ENCODE data around the gene GFRAL.
"Not testable (repeated sequence)": the region's sequence is repeated elsewhere in the genome, so short reads cannot be mapped to it uniquely, and the experiment has no call there.

GFRAL gene

GRCh38 chr6:55327169-55327568, at the start of gene GFRAL:
Gene GFRAL, plus strand, starts transcription at chr6:55327469. Its CDS starts 86 bp downstream, at chr6:55327555.
- no peak for DNase-seq (ENCODE audit: low read depth)

DNA sequence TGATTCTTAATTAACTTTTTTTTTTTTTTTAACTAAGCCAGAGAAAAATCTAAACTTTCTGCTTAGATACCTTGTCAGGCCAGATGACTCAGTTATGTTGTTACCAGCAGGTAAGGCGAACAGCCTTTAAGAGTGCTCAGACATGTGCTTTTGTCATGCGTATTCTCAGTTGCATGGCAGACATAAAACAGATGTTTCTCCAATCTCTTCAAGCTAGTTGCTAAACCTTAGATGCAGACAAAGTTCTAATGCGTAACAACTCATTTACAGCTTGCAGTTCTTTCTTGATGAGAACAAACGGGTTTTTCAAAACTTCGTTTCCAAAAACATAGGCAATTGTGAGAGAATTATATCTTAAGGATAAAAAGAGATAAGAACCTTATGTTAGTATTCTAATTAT, 49.6 kb upstream of the GFRAL start:
- no peak for DNase-seq (ENCODE audit: low read depth)

- no peak for DNase-seq (ENCODE audit: low read depth)
Observed at GRCh38 chr6:55281215-55281614, 46.1 kb upstream of the GFRAL start.

DNA sequence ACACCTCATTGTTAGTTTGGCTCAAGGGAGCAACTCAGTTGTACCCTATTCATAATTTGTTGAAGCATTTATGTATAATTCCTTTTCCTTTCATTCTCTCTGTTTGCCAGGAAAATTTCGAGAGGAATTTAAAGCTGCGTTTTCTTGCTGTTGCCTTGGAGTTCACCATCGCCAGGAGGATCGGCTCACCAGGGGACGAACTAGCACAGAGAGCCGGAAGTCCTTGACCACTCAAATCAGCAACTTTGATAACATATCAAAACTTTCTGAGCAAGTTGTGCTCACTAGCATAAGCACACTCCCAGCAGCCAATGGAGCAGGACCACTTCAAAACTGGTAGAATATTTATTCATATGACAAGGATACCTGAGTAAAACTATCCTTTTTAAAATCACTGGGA, 45.2 kb upstream of the GFRAL start:
- no peak for DNase-seq (ENCODE audit: low read depth)

DNA sequence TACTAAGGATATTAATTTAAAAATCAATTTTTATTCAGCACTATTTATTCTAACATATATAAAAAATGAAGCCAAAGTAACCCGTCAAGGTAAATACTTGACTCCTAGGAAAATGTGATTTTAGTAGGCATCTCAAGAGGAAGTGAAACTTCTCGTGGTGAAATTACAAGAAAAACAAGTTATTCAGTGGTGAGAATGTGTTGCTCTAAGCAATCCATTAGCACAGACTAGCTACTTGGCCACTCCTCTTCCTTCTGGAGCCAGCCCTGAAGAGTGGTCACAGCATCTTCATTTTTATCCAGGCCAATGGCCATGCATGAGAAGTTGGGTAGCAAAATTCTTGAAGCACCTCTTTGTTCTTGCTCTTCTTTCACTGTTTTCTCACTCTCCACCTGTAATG, 40.4 kb upstream of the GFRAL start:
- DNase-seq (ENCODE audit: low read depth) = no peak

DNA sequence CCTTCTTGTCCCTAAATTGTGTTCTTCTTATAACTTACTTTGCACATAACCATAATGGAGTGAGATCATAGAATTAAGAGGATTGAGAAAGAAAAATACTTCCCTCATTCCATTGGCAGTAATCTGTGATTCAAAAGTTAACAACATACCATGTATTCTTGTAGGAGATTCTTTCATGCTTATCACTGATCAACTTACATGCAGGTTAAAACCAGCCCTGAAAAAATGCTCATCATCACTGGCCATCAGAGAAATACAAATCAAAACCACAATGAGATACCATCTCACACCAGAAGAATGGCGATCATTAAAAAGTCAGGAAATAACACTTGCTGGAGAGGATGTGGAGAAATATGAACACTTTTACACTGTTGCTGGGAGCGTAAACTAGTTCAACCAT, 36.5 kb upstream of the GFRAL start:
- no peak for DNase-seq (ENCODE audit: low read depth)

GRCh38 chr6:55293116-55293515, 34.2 kb upstream of the GFRAL start:
- DNase-seq (ENCODE audit: low read depth) = no peak

GRCh38 chr6:55297214-55297613, 30.1 kb upstream of the GFRAL start:
- DNase-seq (ENCODE audit: low read depth) = not testable (repeated sequence)

- no peak for DNase-seq (ENCODE audit: low read depth)
Observed at GRCh38 chr6:55299286-55299985, 27.8 kb upstream of the GFRAL start.

- no peak for DNase-seq (ENCODE audit: low read depth)
Observed at GRCh38 chr6:55304747-55305146, 22.5 kb upstream of the GFRAL start.

GRCh38 chr6:55319961-55320695, 7.1 kb upstream of the GFRAL start:
- no peak for DNase-seq (ENCODE audit: low read depth)

DNA sequence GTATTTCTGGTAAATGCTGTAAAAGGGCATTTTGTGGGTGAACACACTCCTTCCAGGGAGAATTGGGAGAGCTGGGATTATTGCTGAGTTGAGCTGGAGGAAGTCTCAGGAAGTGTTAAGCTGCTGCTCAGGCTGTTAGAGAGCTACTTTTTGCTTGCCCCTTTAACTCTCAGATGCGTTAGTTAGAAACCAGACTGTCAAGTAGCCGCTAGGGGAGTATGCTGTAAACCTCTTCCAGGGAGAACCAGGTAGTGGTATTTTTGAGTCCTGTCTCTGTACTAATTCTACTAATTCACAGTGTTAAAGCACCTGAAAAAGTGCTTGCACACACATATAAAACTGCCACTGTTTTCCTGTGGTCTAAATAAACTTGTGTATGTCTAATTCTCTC, 6.6 kb upstream of the GFRAL start:
- no peak for DNase-seq (ENCODE audit: low read depth)

DNA sequence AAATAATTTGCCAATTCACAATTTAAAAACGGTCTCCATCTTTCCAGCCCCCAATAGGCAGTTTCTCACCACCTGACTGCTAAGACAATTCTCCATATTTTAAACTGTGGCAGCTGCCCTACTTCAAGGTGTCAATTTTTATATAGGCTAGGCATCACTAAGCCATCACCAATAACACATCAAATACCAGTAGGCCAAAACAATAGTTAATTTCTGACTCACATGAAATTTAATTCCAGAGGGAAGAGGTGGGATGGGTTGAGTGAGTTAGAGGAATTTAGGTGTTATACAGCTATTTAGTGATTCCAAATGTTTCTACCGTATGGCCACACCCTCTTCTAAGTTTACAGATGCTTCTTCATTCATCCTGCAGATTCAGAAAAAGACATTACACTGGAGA, 49.9 kb downstream of the GFRAL start:
- DNase-seq (ENCODE audit: low read depth) = no peak

GRCh38 chr6:55379471-55379870, 52.2 kb downstream of the GFRAL start:
- no peak for DNase-seq (ENCODE audit: low read depth)

- no peak for DNase-seq (ENCODE audit: low read depth)
Observed at GRCh38 chr6:55379895-55380294, 52.6 kb downstream of the GFRAL start.

GRCh38 chr6:55388211-55388610, 60.9 kb downstream of the GFRAL start:
- DNase-seq (ENCODE audit: low read depth) = no peak

GRCh38 chr6:55395871-55396270, 68.6 kb downstream of the GFRAL start:
- no peak for DNase-seq (ENCODE audit: low read depth)

DNA sequence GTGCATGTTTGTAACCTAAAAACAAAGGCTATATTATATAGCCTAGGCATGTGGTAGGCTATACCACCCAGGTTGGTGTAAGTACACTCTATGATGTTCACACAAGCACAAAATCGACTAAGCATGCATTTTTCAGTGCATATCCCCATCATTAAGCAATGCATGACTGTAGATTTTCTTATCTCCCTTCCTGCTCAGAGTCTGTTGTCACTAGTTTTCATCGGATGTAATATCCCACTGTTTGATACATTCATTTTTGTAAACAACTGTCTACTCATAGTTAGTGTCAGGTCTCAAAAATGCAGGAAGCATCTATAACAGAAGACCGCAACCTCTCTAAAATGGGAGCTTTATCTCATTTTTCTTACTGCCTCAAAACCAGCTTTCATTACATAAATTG, 70.7 kb downstream of the GFRAL start:
- DNase-seq (ENCODE audit: low read depth) = no peak

DNA sequence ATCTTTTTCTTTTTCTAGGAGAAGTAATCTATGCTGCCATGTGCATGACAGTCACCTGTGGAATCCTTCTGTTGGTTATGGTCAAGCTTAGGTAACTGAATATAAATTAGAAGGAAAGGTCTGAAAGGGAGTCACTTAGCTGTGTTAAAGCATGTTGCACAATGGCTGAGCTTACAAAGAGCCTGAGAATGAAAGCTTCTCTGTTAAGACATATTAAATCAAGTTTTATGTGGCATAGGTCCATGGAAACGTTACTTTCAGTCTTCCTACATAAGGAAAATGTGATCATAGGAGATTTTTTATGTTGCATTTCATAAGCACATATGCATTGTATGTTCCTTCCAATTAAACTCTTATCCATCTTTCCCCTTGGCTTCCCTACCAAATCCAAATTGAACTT, 72.1 kb downstream of the GFRAL start:
- DNase-seq (ENCODE audit: low read depth) = no peak

GRCh38 chr6:55405474-55406235, 78.4 kb downstream of the GFRAL start:
- no peak for DNase-seq (ENCODE audit: low read depth)

GRCh38 chr6:55410674-55411073, 83.4 kb downstream of the GFRAL start:
- no peak for DNase-seq (ENCODE audit: low read depth)

GRCh38 chr6:55423933-55424332, 96.7 kb downstream of the GFRAL start:
- DNase-seq (ENCODE audit: low read depth) = no peak

All from stimulated activated CD8-positive, alpha-beta memory T cell treated with anti-CD3 and anti-CD28 coated beads, Interleukin-15, amount 100 ng/mL, for 24 hours (primary cell).